NOMO-1 (cell line): ENCODE results near the gene HOATZ.

Experiments
- DNase-seq, 2 experiments: peaks; one replicate each; lab custom pipeline; 2025; ENCODE audit not compliant: unreplicated experiment in 2 of 2; lab: John Stamatoyannopoulos, UW

The HOATZ gene

DNA sequence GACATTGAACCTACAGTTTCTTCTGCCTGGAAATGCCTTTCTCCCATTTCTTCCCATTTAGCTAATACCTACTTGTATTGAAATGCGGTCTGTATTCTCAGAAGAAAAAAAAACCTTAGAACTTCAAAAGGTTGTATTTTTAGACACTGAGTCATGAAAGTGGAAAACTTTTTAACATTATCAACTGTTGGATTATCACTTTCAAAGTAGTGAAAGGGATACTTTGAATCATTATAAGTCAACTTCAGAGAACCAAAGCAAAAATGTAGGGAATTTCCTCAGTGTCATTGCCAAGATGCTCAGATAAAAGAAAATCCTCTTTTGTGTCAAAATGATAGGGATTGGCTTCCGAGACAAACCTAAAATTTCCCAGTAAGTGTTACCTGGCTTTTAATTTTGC, 6.6 kb downstream of the HOATZ start:
- no peak for DNase-seq

DNA sequence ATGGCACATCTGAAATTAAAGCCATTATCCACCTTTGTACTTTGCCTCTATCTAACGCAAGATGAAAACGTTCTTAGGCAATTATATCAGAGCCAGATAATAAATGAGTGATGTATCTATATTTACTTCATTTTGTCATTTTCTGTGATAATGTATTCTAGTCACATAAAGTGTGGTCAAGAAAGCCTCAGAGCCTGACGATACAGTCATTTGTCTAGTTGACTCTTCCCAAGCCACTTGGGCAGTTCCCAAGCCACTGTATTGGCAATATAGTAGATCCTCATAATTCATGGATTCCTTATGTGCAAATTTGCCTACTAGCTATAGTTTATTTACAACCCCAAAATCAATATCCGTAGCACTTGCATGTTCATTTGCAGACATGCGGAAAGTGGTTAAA, 7.8 kb downstream of the HOATZ start:
- DNase-seq = no peak

DNA sequence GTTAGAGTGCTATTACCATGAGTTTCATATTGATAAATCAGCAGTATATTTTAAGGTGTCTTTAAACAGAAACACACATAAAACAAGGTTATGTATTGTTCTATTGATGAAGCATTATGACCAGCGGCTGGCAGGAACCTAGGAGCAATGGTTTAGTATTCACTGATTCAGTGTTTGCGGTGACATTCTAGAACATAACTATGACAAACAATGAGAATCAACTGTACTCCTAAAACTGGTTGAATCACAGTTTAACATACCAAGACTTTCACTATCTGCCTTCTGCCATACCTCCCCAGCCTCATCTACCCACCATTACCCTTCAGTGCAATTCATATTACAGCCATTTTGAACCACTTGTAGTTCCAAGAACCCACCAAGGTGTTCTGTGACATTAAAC, 8.8 kb downstream of the HOATZ start:
- no peak for DNase-seq

DNA sequence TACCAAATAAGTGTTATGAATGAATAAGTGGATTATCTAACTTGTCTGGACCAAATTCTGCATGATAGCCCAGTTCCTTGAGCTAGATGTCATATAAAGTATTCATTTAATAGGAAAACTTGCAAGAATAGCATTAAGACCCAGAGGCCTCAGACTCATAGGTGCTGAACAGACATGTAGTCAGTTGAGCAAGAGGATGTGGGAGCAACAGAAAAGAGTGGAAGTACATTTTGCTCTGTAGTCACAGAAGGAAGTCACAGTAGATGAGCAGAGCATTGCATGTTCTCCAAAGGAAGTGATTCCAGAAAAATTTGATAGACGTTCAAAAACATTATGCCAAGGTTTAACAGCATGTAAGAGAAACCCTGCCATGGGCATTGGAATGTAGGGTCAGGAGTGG, 9.5 kb downstream of the HOATZ start:
- DNase-seq = peak in 1 of 2 experiments; percentile 12

DNA sequence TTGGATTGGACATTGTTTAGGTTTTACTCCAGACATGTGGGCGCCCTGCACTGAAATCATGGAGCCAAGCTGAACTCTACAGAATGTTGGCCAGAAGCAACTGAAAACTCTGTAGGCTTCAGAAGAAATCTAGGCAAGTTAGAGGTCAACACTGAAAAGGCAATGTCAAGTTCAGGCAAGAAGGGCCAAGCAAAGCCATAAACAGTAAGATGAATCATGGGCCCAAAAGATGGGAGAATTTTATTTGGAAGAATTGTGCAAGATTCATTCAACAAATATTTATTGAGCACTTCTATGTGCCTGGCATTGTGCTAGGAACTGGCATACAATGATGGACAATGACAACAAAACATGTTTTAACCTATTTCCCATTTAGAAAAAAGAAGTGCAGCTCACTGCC, 10.9 kb downstream of the HOATZ start:
- no peak for DNase-seq

DNA sequence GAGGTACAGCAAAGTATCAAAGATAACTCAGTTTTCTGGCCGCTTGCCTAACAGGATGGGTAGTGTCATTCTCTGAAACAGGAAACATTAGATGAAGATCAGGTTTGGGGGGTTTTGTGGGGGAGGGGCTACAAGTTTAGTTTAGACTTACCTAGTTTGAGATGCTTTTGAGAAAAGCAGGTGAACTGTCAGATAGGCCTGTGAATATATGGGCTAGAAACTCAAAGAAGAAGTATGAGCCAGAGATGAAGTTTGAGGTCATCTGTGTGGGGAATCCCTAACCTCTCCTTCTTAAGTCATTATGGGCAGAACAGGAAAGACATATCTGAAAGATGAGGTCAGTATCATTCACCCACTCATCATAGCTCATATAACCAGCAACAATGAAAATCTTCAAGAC, 11.9 kb downstream of the HOATZ start:
- no peak for DNase-seq

DNA sequence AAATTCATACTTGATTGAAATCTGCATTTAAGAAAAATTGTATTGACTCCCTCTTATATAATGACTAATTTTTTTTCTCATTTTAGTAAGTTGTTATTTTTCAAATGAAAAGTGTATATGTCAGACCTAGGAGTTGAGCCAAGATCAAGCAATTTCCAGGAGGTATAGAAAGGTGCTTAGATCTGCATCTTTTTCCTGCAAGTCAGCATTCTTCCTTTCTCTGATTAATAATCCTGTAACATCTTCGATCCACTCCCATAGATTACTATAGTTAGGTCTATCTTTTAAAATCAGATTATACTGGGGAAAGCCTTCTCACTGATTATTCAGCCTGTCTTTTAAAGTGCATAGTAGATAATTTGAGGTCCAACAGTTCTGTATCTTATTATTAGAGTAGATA, 12.7 kb downstream of the HOATZ start:
- DNase-seq = no peak

DNA sequence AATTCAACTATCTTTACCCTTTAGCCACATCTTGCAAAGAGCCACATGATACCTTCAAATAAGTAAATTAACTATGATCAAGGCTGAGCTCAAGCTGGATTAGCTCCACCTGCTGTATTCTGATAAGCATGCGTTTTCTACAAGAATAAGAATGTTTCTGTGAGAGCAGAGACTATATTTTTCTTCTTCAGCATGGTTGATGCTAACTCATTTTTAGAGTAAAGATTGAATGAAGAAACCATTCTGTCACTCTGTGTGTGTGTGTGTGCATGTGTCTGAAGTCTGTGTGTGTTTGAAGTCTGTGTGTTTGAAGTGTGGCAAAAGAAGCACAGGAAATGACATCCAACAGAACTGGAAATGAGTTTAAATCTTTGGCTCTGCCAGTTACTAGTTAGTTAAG, 14.0 kb downstream of the HOATZ start:
- no peak for DNase-seq

DNA sequence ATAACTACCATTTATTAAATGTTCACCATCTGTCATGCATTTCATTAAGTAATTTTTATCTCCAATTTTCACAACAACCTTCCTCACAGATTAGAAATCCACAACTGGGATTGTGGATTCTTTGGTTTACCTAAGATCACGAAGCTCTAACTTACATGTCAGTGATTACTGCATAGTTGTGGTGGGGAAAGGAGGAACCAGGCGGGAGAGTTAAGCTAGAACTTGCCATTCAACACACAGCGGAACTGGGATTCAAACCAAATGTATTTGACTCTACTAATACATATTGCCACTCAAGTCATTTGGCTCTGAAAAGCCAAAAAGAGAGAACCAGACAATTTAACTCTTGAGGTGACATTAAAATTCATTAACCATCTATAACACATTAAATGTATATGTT, 15.5 kb downstream of the HOATZ start:
- DNase-seq = peak; percentile 35 to 69

DNA sequence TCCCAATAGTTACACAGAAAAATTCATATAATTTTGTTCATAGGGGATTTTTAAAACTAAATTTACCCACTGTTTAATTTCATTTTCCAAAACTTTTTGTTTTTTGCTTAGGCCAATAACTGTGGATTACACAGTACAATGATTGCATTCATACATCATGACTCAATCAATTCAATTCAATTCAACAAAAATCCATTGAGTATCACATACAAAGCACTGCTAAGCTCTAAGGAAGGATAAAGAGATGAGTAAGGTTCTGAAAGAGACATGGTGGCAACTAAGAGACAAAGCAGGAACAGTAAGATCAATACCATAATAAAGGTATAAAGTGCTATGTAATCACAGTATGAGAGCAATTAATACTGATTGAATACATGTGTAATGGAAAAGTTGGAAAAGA, 16.6 kb downstream of the HOATZ start:
- DNase-seq = no peak

DNA sequence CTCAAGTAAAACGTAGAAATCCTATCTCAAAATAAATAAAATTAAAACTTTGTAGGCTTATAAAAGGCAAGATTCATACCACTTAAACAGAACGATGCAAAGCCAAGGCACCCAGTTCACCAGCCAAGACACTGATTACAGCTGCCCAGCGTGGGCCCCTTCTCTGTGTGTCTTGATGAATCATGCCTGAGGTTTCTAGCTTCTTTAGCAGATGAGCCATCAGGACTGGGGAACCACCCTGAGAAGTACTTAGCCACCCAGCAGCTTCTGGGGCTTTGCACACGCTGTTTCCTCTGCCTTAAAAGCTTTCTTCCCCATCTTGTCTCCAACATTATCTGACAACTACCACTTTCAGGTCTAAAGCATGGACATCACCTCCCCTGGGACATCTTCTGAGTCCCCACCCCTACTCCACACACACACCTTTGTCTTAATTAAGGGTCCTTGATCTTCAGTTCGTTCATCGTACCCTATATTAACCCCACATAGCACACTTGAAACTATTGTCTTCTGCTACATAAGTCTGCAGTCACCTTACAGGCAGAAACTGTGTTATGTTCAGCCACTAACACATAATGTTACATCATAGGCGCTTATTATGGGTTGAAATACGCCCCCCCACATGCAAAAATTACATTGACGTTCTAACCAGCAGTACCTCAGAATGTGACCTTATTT, 17.2 kb downstream of the HOATZ start:
- DNase-seq = peak; percentile 91 to 95

DNA sequence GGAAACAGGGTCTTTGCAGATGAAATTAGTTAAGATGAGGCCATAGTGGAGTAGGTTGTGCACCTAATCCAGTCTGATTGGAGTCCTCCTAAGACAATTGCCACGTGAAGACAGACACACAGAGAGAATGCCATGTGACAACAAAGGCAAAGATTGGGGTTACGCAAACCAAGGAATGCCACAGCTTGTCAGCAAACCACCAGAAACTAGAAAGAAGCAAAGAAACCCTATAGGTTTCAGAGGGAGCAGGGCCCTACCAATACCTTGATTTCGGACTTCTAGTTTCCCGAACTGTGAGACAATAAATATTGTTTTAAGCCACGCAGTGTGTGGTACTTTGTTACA, 17.8 kb downstream of the HOATZ start:
- peak in 1 of 2 experiments; percentile 54 for DNase-seq

DNA sequence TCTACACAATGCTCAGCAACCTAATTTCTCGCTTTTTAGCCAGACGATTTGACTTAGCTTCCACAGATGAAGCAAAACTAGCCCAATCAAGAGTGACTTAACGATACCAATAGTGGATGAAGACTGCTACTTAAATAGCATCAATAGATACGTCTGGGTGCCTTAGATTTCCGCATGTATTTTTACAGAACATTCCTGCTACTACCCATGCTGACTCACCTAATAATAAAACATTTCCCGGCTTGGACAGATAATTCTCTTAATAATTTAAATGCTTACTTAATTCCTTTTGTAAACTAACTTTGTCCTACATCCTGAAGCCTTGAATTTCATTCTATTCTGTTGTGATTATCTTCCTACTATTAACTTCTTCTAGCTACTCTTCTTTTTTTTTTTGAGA, 20.7 kb downstream of the HOATZ start:
- no peak for DNase-seq

DNA sequence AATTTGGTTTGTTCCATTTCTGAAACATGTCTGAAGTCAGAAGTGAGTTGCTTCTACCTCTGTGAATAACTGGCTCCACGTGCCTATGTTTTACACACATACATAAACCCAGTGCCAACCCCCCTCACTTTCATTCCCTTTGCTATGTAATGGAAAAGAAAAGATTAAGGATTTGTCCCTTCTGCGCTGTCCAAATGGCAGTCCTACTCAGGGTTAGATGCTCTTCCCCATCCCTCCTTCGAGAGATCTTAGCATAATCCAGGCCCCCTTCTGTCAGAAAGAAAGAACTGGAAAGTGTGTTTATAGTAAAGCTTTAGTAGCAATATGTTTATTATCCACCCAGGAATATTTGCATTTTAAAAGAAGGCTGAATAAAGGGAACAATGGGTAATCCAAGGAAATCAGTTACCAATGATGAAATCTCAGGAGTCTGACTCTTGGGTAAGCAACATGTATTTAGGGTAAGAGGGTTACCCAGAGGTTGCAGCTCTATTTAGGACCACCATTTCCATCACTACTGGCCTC, 22.8 kb downstream of the HOATZ start:
- no peak for DNase-seq

DNA sequence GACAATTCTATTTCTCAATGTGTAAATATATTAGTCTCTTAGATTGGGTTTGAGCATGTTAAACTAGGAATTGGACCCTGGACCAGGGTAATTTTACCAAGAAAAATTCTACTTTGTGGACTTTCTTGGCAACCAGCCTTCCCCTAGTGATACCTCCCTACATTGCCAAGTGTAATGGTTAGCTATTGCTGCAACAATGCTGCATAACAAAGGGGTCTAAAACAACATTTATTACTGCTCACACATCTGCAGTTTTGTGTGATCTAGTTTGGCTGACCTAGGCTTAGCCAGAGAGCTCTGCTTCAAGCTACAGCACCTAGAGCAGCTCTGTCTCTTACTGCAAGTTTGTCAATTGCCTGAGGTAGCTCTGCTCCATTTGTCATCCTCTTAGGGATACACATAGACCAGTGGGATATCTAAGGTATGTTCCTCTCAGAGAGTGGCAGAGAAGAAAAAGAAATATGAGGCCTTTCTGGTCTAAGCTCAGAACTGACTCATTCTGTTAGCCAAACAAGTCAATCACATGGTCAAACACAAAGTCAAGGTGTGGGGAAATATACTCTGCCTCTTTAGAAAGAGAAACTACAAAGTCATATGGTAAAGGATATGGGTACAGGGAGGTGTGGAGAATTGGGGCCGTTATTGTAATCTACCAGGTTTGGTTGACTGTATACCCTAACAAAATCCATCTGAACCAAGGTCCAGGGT, 24.0 kb downstream of the HOATZ start:
- no peak for DNase-seq

DNA sequence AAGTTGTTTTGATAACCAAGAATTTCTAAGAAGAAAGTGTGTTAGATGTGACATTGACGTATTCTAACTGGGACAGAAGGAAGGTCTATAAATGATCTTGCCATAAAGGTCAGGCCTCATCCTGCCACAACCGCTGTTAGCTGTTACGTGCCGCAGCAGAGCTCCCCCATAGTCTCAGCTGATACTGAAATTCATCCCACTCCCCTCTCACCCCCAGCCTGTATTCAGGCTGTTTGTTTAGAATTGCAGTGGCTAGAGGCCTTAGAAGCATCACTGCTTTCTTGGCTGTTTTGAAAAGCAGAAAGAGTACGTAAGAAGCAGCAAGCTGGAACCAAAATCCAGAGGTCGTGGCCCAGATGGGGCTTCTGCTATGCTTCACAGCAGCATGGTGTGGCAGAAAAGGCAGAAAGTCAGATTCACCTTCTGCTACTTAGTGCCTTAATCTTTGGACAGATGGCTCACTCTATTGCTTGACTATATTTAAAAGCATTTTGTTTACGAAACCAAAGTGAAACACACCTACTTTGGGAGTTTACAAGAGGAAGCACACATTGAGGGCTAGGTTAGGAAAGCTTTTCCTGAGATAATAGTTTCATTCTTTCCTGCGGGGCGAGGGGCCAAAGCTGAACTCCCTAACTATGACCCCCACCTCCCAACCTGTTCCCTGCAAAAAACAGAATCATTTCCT, 25.0 kb downstream of the HOATZ start:
- DNase-seq = no peak

DNA sequence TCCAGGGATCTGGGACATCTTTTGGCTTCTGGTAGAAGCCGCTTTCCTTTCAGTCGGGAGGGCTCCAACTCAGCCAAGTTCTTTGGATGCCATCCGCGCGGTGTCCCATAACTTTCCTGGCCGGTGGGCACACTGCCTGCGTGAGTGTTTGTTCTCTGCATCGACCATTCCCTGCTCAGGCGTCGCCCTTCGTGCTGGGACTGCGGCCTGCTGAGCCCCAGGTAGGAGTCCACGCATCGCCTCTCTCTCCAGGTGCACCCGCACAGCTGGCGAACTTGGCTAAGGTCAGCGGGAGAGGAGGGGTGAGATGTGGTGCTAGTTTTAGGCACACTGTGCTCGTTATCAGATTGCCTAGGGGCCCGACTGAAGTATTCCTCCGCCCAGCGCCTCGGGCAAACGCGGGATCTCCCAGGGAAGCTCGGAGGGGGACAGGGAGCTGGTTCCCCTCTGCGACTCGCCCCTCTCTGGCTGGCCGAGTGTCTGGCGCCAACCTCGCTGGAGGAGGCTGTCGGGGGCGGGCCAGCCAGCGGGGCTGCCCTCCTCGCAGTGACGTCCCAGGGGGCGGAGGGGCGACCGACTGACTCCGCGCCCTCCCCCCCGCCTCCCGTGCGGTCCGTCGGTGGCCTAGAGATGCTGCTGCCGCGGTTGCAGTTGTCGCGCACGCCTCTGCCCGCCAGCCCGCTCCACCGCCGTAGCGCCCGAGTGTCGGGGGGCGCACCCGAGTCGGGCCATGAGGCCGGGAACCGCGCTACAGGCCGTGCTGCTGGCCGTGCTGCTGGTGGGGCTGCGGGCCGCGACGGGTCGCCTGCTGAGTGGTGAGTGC, 25.7 kb downstream of the HOATZ start, which contains the start of gene LAYN:
Gene LAYN (plus strand): TSS at position 607 of the 823 bp plus-strand sequence. CDS start 124 bp downstream, at position 731.
- no peak for DNase-seq

DNA sequence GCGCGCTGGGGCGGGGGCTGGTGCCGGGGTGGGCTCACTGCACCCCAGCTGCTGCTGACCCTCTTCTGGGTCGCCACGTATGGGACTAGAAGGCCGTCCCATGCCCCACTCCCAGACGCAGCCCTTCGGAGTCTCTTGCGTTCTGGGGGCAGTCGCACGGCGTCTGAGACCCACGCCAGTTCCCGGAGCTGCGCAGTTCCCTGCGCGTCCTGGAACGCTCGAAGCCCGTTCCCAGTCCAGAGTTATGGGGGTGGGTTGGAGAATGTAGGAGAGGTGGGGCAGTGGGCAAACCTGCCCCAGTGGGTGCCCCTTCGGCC, 26.3 kb downstream of the HOATZ start:
- no peak for DNase-seq

DNA sequence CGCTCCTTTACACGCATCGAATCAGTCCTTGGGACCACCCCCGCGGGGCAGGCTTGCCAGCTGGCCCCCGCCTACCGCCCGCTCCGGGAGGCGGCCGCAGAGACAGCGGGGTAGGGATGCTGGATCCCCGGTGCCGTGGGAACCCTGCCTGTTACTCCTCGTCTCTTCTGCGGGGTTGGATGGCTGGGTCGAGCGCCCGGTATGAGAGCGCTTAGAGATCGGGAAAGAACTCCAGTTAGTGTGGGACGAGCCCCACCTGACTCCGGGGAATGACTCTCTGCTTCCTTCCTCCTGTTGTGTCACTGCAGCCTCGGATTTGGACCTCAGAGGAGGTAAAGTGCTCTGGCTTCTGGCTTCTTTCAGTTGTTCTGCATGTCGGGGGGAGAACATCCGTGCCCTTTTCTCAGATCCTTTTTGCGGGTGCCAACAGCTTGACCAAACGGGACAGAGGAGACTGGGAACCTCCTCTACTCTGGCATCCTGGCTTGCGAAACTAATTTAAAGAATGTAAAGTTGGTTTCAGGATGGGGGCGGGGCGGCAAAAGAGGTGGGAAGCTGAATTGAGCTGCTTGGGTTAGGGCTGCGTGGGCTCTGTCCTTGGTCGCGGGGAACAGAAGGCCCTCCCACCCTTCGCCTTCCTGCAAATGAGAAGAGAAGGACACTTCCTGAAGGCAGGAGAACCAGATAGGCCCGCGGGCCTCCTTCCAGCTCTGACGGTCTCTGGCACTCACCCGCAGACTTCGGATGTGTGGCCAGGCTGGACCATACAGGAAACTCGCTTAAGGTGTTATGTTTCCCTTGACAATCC, 26.9 kb downstream of the HOATZ start:
- DNase-seq = no peak

DNA sequence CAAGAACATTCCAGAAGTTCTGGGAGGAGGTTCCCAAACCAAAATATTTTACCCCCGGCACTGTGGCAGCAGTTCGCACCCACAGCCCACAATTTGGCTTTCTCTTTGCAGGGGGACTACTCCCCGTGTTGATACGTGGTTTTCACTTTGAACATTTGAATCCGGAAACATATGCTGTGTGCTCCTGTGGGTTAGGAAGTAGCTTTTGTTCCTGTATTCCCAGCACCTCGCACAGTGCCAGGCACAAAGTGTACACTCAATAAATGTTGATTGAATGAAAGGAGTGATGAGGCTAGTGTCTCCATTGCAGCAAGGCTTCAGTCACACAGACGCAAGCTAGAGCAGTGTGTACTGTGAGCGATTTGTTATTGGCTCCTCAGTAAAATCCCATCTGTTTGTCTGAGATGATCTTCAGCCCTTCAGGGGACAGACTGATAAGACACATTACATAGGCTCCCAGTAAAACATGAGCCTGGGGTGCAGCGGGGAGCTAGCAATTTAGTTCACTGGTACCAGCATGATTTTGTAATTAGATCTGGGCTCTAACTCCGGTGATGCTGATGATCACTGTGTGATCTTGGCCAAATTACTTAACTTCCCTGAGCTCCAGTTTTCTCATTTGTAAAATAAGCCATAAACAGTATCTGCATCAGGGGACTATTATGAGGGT, 28.2 kb downstream of the HOATZ start:
- DNase-seq = no peak
